ENCODE data around the gene TACC2.

The TACC2 gene

GRCh38 chr10:122152544-122152943 is 163.6 kb downstream of the TACC2 start:
- no peak for DNase-seq

GRCh38 chr10:122154031-122154544 is 165.1 kb downstream of the TACC2 start:
- DNase-seq, result no peak

DNA sequence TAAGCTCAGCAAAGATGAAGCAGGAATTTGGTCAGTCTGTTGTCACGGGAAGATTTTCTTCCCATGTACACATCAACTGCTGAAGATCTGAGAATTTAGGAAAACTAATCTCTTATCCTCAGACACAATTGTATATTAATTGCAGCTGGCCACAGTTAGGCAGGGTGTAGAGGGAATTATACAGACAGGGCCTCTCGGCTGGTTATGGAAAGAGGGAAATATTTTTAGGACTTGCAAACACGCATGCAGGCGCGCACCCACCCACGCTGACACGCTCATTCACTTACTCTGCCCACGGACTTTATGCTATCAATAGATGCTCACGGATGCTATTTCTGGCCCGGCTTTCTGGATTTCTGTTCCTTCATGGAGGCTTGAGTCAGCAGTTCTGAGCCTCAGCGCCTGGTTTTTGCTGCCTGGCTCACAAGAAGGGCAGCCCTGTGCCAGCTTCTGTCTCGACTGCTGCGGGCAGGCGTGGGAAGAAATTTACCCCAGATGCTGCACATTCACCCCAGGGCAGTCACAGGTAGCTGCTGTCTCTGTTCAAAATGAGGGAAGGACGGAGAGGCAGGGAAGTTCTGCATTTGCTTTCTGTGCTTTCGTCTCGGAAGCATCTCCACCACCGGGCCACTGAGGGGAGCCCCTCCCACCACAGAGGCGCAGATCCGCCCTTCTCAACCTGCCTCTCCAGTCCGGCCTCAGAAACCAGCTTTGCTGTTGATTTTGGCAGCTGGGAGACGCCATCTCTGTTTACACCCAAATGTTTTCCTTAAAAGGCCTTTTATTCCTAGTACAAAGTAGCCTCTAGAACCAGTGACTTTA is 165.8 kb downstream of the TACC2 start:
- no peak for DNase-seq

- DNase-seq, result no peak
Measured at GRCh38 chr10:122157451-122157850, 168.5 kb downstream of the TACC2 start.

DNA sequence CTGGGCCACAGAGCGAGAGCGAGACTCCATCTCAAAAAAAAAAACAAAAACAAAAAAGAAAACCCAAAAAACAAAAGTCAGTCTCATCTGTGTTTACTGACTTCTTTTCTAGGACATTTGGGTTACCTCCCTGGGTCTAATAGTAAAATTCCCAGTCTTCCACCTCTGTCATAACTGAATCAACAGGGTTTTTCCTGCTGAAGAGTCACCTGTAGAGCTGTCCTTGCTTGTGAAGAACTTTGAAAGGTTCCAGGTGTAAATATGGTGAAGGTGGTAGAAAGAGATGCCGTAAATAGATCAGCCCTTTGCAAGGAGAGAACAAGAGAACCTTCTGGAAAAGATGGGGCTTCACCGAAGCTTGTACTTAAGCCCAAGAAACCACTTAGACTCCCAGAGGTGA is 169.4 kb downstream of the TACC2 start:
- DNase-seq, result no peak

- DNase-seq, result no peak
Measured at GRCh38 chr10:122159141-122159970, 170.4 kb downstream of the TACC2 start.

DNA sequence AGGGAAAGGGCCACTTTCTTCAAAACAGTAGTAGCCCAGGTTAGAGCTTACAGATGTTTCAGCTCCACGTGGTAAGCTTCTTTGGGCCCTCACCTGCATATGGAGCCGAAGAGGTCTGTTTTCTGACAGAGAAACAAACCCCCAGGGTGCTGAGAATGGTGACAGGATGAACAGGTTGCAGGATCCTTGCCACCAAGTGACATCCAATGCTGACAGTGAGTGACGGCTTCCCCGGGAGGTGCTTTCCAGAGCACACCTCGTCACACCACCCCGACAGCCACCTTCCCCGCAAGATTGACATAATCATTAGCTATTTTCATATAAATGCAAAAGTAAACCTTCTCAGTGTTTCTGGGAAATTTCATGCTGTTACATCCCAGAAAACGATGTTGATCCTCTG is 172.8 kb downstream of the TACC2 start:
- no peak for DNase-seq

DNA sequence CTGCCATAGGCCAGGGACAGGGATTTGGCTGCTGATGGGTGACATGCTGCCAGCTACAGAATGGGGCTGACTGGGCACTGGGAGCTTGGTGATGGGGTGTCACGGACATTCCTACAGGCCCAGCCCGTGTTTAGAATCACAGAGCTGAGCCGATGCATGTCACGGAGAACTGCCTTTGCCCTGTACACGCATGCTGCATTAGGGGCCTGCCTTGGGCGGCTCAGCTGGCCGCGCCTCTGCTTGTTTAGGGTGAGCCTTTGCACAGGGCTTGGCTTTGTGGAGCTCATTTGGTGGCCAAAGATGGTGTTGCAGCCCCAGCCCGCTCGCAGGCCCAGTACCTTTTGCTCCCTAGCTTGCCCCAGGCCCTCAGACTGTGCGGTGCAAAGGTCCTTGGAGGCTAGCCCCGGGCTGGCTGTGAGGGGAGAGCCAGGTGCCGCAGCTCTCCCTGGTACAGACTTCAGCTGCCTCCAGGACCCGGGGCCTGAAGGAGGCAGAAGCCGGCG is 173.8 kb downstream of the TACC2 start:
- DNase-seq, result no peak

GRCh38 chr10:122163174-122164022 is 174.4 kb downstream of the TACC2 start:
- no peak for DNase-seq

- no peak for DNase-seq
Measured at GRCh38 chr10:122164023-122164601, 175.1 kb downstream of the TACC2 start.

GRCh38 chr10:122164815-122165483 is 176.0 kb downstream of the TACC2 start:
- DNase-seq, result no peak

- no peak for DNase-seq
Measured at GRCh38 chr10:122165484-122166276, 176.7 kb downstream of the TACC2 start.

- no peak for DNase-seq
Measured at GRCh38 chr10:122168101-122168500, 179.1 kb downstream of the TACC2 start.

DNA sequence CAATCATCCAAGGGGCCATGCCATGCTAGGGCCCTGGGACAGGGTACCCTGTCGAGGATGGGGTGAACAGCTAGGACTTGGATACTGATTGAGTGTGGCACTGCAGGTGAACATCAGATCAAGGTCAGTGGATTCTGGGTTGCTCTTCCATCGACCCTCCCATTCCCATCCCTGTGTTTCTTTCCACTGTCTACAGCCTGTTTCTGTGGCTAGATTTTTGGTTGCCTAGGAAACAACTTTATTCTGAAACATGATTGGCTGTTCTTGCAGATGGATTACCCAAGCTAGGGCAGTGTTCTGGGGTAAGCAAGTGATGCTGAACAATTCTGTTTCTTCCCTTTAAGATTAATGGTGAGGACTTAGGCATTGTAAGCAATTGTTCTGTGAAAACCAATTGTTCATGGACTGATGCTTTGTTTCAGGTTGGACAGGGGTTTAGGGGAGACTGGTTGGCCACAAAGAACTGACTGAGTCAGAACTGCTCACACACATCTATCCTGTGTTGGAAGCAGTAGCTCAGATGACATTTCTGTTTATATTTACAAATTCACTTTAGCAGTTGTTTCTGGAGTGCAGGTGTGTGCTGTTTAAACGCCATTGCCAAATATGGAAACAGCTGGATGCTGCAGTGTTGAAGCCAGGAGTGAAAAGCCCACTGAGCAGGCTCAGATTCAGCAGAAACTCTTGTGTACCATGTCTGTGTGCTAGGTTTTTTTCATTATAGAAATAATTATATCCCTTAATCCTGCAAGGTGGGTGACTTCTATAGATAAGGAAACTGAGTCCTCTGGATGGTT is 179.8 kb downstream of the TACC2 start:
- no peak for DNase-seq

GRCh38 chr10:122170802-122171201 is 181.8 kb downstream of the TACC2 start:
- no peak for DNase-seq

DNA sequence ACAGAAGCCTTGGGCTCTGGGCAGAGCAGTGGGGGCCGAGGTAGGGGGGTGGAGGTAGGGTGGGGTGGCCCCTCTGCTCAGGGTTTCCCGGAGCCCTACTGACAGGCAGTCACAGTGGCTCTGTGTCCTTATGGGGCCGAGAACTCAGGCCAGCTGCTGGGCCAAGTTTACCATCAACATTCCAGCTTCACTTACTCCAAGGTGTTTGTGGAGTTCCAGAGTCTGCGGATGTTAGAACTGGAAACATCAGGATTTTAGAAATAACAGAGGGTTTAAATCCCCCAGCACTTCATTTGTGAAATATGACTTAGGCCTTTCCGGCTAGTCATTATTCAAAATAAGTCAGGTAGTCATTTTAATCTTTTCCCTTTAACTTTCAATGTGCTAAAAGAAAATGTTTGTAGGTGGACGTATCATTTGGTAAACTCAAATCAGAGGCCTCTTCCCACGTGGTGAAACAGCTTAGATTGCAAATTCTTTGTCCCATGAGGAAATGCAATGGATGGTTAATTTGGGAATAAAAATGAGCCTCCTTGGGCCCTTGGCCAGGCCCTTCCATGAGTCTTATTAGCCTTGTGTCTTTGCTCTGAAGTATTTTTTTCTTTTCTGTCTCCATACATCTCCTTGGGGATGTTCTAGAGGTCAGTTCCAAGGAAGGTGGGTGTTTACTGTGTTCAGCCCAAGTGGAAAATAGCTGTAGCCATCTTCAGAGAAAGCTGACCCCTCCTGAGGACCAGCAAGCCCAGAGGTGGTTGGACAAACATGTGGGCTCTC is 182.5 kb downstream of the TACC2 start:
- no peak for DNase-seq

DNA sequence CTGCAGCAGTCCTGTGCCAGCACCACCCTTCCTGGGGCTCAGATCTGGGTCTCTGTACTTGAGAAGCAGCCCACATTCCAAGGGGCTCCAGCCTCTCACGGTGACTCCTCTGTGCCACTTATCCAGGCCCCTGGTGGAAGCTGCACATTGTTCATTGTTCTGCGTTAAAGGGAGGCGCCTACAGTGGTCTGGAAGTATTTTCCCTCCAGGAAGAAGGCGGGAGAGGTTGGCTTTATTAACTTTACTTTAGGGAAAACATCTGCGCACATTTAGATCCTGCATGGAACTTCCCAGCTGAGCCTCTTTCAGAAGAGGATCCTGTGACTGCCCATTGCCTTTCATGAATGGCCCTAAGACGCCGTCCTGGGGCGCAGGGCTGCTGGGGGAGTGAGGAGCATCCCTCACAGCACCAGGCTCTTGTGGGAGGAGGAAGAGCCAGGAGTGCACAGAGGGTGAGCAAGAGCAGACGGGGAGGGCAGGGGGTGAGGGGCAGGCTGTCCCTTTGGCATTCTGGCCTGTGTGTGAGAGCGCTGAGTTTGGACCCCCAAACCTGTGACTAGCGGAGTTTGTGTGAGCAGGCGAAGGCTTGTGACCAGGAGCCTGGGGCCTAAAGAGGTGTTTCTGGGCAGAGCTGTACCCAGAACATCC is 183.5 kb downstream of the TACC2 start:
- DNase-seq, result no peak

- DNase-seq, result no peak
Measured at GRCh38 chr10:122173337-122173736, 184.4 kb downstream of the TACC2 start.

All from stimulated activated CD4-positive, alpha-beta T cell treated with anti-CD3 and anti-CD28 coated beads, Interleukin-12 subunit alpha, Interleukin-12 subunit beta, amount 100 ng/mL, for 4 hours (primary cell).